SK-N-MC (cell line): ENCODE data around the gene TTLL1.
A peak's percentile ranks its signal among the peaks of the same experiment; 100 is the strongest.

Source experiments
- DNase-seq: peaks from one replicate; pipeline ENCODE4 v3.0.0-alpha.2; 2011; ENCODE audit warnings: low read depth, low spot score
- H3K27ac ChIP-seq: fragments of 200-600 bp; sonication (generic); 2 replicates; pipeline ENCODE4 v1.5.1; 2016; ENCODE audit warnings: mixed run types
- H3K36me3 ChIP-seq: fragments of 200-600 bp; sonication (generic); 2 replicates; pipeline ENCODE4 v1.6.1; 2017; ENCODE audit warnings: antibody characterized with exemption, low read length, mixed read lengths; ENCODE audit not compliant: insufficient read depth
- H3K4me3 ChIP-seq: fragments of 200-600 bp; sonication (generic); 2 replicates; pipeline ENCODE4 v1.5.1; 2016
- H3K9ac ChIP-seq: fragments of 200-600 bp; sonication (generic); 2 replicates; pipeline ENCODE4 v1.8.0; 2017; ENCODE audit warnings: mixed run types, mixed read lengths; ENCODE audit not compliant: insufficient read length
- H3K9me3 ChIP-seq: fragments of 200-600 bp; sonication (generic); 2 replicates; pipeline ENCODE4 v1.6.1; 2017; ENCODE audit warnings: low read depth, mild to moderate bottlenecking, antibody characterized with exemption, low read length, moderate library complexity, mixed read lengths
- EZH2 ChIP-seq: fragments of 200-600 bp; sonication (generic); IDR thresholded peaks from one replicate; pipeline ENCODE4 v1.6.1; 2017; ENCODE audit warnings: antibody characterized with exemption
- FOXP2 ChIP-seq: optimal IDR thresholded peaks from 2 replicates; pipeline ENCODE3; 2011; ENCODE audit warnings: mild to moderate bottlenecking, moderate library complexity; ENCODE audit not compliant: insufficient read depth; ENCODE audit errors: extremely low read length, control extremely low read depth
- POLR2AphosphoS5 ChIP-seq: IDR thresholded peaks from 2 replicates; pipeline ENCODE4 v1.6.1; 2012; ENCODE audit warnings: mild to moderate bottlenecking, low read depth, low read length, borderline replicate concordance

TTLL1 gene

DNA sequence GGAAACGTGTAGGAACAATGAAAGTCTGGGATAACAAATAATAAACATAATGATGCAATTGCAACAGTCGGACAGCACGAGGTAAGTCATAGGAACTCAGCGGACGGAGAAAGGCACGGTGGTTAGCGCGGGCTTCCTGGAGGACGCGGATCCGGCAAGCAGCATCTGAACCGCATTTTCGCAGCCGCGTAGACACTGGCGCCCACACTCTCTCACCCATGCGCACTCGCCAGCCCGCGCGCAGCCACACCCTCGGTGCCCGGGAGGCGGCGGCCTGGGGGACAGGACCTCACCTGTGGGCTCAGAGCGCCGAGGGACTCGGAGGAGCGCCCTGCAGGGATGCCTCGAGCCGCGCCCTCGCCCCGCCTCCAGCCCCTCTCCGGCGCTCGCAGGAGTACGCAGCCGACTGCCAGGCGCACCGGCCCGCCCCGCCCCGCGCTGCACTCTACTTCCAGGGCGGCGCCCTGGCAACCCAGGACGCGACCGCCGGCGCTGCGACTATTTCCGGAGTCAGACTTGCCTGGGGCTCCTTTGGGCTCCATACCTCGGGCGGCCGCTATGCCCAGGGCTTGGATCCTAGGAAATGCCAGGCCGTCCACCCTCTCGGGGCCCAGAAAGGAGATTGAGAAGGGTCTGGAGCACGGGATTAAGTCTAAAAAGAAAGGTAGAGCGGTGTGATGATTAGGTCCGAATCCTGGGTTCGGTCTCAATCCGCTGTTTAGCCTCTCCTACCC is at the start of gene TTLL1:
Gene TTLL1, minus strand, starts transcription at position 408 of the 734 bp plus-strand sequence. CDS start 13,805 bp downstream, outside the sequence.
- no peak for DNase-seq

DNA sequence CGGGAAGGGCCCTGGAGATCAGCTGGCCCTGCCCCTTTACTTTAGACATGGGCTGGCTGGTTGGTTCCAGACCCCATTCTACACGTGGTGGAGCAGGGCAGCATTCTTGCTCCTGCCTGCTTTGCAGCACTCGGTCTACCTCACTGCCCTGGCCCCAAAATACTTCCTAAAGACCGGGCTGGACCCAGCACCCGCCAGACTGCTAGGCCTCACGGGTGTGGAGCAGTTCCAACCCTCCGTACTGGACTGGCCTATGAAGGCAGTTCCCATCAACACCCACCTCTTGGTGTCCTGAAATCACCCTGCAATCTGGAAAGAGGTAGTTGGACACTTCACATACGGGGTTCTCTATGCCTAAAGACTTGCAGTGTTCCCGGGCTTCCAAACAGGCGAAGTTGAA is 47.6 kb upstream of the TTLL1 start:
- H3K9me3 ChIP-seq = no peaks in the 10 kb centered on the region
- peaks cover 79% of the 10 kb centered on the region; the same call in 1 of the 2 replicates for H3K36me3 ChIP-seq
- DNase-seq = no peak
- H3K27ac ChIP-seq = no peak overlapping the region
- no peak for TF ChIP-seq POLR2AphosphoS5
- H3K9ac ChIP-seq = no peak overlapping the region
- no peak overlapping the region for H3K4me3 ChIP-seq

More for the DNA sequence above, at the start of gene TTLL1:
- Histone ChIP-seq H3K9ac (peak within 1 kb of the TSS; percentile 69), H3K36me3 (no peaks in the 10 kb centered on the region), H3K4me3 (peak within 1 kb of the TSS; percentile 89), H3K27ac (peak within 1 kb of the TSS; percentile 74; the same call in 1 of the 2 replicates), H3K9me3 (no peaks in the 10 kb centered on the region)
- TF ChIP-seq EZH2 (no peak), FOXP2 (no peak), POLR2AphosphoS5 (peak; percentile 72; the same call in 1 of the 2 replicates)

GRCh38 chr22:43136255-43136654 is 47.1 kb upstream of the TTLL1 start:
- TF ChIP-seq EZH2 (no peak), FOXP2 (no peak), POLR2AphosphoS5 (no peak)
- no peaks in the 10 kb centered on the region for H3K9me3 ChIP-seq
- H3K9ac ChIP-seq = no peak overlapping the region
- H3K36me3 ChIP-seq = peaks cover 77% of the 10 kb centered on the region; the same call in 1 of the 2 replicates
- H3K27ac ChIP-seq = no peak overlapping the region
- no peak for DNase-seq
- H3K4me3 ChIP-seq = no peak overlapping the region

DNA sequence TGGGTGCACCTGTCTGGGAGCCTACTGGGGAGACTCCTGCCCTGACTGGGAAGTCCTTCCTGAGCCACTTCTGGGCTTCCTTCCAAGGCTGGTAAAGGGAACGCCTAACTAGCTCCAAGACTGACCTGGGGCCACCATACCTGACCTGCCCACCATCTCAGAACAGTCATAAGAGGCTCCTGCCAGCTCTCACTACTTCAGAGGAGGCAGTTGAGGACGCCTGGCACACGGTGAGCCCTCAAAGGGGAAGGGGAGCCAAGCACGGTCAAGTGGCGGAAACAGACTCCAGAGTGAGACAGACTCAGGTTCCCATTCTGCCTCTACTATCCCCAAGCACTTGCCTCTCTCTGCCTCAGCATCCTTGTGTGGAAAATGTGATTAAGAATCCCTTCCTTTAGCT is 46.4 kb upstream of the TTLL1 start:
- Histone ChIP-seq H3K9me3 (no peaks in the 10 kb centered on the region), H3K9ac (no peak overlapping the region), H3K4me3 (no peak overlapping the region), H3K27ac (no peak overlapping the region), H3K36me3 (peaks cover 70% of the 10 kb centered on the region; the same call in 1 of the 2 replicates)
- no peak for DNase-seq
- TF ChIP-seq FOXP2 = no peak
- no peak for TF ChIP-seq EZH2
- no peak for TF ChIP-seq POLR2AphosphoS5

- TF ChIP-seq EZH2 = no peak
- TF ChIP-seq FOXP2 = no peak
- TF ChIP-seq POLR2AphosphoS5 = no peak
- no peak for DNase-seq
- no peak overlapping the region for H3K4me3 ChIP-seq
- no peak overlapping the region for H3K9ac ChIP-seq
- H3K36me3 ChIP-seq = peaks cover 62% of the 10 kb centered on the region; the same call in 1 of the 2 replicates
- no peak overlapping the region for H3K27ac ChIP-seq
- H3K9me3 ChIP-seq = no peaks in the 10 kb centered on the region
Measured at GRCh38 chr22:43134553-43134952, 45.4 kb upstream of the TTLL1 start.

- Histone ChIP-seq H3K36me3 (peaks cover 50% of the 10 kb centered on the region; the same call in 1 of the 2 replicates), H3K27ac (no peak overlapping the region), H3K4me3 (no peak overlapping the region), H3K9me3 (no peaks in the 10 kb centered on the region), H3K9ac (no peak overlapping the region)
- TF ChIP-seq EZH2 (no peak), POLR2AphosphoS5 (no peak)
- no peak for DNase-seq
Measured at GRCh38 chr22:43133401-43133800, 44.2 kb upstream of the TTLL1 start.

GRCh38 chr22:43131773-43132501 is 42.7 kb upstream of the TTLL1 start:
- H3K27ac ChIP-seq = no peak overlapping the region
- peaks cover 36% of the 10 kb centered on the region; the same call in 1 of the 2 replicates for H3K36me3 ChIP-seq
- TF ChIP-seq EZH2 (no peak), POLR2AphosphoS5 (no peak), FOXP2 (no peak)
- no peaks in the 10 kb centered on the region for H3K9me3 ChIP-seq
- DNase-seq = no peak
- H3K9ac ChIP-seq = no peak overlapping the region
- no peak overlapping the region for H3K4me3 ChIP-seq

DNA sequence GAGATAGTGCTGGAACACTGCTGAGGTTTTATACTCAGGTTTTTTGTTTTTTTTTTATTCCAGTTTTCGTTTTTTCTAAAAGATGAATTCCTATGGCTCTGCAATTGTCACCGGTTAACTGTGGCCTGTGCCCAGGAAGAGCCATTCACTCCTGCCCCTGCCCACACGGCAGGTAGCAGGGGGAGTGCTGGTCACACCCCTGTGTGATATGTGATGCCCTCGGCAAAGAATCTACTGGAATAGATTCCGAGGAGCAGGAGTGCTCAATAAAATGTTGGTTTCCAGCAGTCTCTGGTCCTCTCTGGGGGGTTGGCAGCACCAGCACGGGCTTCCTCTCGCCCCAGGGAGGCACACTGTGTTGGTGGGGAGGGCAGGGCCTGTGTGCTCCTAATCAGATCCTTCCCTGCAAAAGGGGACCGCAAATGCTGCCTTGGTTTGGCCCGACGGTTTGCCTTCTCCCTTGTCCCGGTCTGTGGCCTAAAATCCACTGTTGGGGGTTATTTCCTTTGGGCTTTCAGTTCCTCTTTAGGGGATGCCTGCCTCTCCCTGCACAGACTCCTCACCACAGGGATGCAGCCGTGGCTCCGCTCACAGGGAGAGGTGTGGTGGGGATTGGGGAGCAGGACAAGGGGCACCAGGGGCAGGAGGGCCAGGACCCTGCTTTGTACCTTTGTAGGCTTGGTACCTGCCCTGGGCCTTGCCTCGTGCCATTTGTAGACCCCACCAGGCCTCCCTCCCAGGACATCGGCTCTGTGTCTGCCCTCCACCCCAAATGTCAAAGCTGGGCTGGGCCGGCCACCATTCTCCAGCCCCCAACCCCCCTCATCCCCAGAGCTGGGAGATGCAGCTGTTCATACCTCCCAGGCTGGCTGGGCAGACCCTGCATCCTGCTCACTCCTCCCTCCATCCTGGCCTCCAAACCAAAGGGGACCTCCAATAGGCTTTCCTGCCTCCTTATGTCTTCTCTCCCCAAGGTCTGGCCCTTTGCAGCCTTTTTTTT is 40.5 kb upstream of the TTLL1 start:
- H3K27ac ChIP-seq = no peak overlapping the region
- no peaks in the 10 kb centered on the region for H3K9me3 ChIP-seq
- H3K4me3 ChIP-seq = no peak overlapping the region
- H3K36me3 ChIP-seq = peaks cover 17% of the 10 kb centered on the region; the same call in 1 of the 2 replicates
- no peak for DNase-seq
- H3K9ac ChIP-seq = no peak overlapping the region
- TF ChIP-seq POLR2AphosphoS5 (peak; percentile 9; the same call in 1 of the 2 replicates), FOXP2 (no peak), EZH2 (no peak)
